Measurements from ENCODE around the gene FGD2. TPM values are rescaled to one million over a fixed set of nuclear protein-coding genes. Genes with fewer than 3 reads are reported as not detected.

FGD2 gene
- total and polyA plus RNA-seq, 8 donors = 0.98 to 13.2 (median 2.8) TPM

DNA sequence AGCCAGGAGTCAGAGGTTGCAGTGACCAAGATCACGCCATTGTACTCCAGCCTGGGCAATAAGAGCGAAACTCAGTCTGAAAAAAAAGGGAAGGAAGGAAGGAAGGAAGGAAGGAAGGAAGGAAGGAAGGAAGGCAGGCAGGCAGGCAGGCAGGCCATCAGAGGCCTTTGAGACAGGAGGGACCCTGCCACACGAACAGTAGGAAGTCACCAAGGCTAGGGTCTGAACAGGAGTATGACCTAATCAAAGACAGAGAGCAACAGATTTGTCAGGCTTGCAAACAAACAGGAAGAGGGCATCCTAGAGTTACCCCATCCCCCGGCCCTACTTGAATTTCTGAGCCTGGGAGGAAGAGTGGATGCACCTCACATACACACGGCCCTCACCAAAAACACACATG, 67.1 kb downstream of the FGD2 start:
- Histone ChIP-seq H3K27me3 (no peaks in the 10 kb centered on the region), H3K4me1 (no peaks in the 10 kb centered on the region), H3K36me3 (no peaks in the 10 kb centered on the region), H3K4me3 (no peak overlapping the region), H3K27ac (no peak overlapping the region), H3K9me3 (no peaks in the 10 kb centered on the region)
- ATAC-seq = peak in 1 of 4 donors; percentile 7
- no peak for FAIRE-seq
- no peak for DNase-seq
- 78 to 80% methylated on average over 3 to 5 of the region's 5 CpGs for WGBS, 2 donors
- intact Hi-C loops (cut with DNase I) = no loop called here
- TF ChIP-seq, protein P1, sequence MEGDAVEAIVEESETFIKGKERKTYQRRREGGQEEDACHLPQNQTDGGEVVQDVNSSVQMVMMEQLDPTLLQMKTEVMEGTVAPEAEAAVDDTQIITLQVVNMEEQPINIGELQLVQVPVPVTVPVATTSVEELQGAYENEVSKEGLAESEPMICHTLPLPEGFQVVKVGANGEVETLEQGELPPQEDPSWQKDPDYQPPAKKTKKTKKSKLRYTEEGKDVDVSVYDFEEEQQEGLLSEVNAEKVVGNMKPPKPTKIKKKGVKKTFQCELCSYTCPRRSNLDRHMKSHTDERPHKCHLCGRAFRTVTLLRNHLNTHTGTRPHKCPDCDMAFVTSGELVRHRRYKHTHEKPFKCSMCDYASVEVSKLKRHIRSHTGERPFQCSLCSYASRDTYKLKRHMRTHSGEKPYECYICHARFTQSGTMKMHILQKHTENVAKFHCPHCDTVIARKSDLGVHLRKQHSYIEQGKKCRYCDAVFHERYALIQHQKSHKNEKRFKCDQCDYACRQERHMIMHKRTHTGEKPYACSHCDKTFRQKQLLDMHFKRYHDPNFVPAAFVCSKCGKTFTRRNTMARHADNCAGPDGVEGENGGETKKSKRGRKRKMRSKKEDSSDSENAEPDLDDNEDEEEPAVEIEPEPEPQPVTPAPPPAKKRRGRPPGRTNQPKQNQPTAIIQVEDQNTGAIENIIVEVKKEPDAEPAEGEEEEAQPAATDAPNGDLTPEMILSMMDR (IDR thresholded peaks at IDR 0.05) = no peak

DNA sequence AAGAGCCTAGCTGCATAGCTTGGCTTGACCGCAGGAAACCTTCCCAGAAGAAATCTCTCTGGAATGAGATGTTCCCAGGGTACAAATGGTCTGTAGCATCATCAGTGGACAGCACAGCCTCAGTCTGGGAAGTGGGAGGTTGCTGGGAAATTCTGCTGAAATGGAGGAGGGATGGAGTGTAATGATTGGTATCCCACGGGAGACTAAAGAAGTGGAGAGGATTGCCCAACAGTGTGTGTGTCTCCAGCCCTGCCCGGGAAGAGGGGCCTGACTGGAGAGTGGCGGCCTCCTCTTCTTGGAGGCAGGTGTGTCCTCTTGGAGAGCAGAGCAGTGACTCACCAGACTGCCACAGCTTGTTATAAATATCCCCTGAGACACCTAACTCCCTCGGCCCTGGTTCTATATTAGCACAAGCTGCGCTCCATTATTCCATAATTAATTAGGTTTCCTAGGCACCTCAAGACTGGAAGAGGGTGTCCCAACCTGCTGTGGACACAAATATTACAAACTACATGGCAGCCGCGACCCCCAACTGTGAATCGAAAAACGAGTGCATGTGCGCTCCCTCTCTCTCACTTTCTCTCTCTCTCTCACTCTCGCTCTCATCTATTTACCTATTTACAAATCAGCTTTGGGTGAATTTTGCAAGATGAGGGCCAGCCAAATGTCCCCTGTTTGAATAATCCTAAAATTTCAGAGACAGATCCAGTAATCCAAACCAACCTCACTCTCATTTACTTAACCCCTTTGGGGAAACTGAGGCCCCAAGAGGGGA, 68.8 kb downstream of the FGD2 start:
- WGBS, 2 donors = 80 to 81% methylated on average over 12 of the region's 12 CpGs
- TF ChIP-seq, protein P1 (IDR thresholded peaks at IDR 0.05) = no peak
- no peak for FAIRE-seq
- Histone ChIP-seq H3K9me3 (no peaks in the 10 kb centered on the region), H3K27ac (no peak overlapping the region), H3K27me3 (no peaks in the 10 kb centered on the region), H3K4me1 (no peaks in the 10 kb centered on the region), H3K4me3 (no peak overlapping the region), H3K36me3 (no peaks in the 10 kb centered on the region)
- no peak for DNase-seq
- ATAC-seq = peak in 3 of 4 donors; percentile 29 to 65 (median 62)
- intact Hi-C loops (cut with DNase I) = no loop called here

DNA sequence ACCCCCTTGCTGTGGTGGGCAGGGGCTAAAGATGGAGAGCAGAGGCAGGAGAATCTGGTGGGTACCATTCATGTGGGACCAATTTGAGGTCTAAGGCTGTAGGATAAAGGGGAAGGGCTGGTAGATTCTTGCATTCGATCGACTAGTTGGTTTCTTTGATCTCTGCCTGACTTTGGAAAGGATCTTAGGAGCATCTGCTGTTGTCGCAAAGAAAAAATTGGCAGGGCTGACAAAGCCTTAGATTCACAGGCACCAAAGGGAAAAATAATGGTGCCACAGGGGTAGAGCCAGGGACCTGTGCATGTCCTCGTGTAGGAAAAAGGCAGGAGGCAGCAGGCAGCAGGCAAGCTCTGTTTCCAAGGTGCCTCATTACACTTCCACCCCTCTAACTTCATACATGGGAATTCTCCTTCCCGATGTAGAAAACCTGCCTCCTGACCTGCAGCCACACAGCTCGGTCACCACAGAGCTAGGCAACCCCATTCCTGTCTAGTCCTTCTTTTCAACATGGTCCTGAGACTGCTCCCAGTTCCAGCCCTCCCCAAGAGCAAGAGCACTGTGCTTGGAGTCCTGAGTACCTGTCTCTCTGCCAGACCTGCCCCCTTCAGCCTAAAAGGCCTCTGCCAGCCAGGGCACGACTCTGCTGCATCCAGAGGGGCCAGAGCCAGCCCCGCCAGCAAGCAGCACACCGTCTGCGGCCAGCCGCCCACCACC, 71.9 kb downstream of the FGD2 start:
- Histone ChIP-seq H3K9me3 (no peaks in the 10 kb centered on the region), H3K36me3 (no peaks in the 10 kb centered on the region), H3K4me3 (no peak overlapping the region), H3K27ac (no peak overlapping the region), H3K27me3 (no peaks in the 10 kb centered on the region), H3K4me1 (no peaks in the 10 kb centered on the region)
- intact Hi-C loops (cut with DNase I) = no loop called here
- DNase-seq (no peak), ATAC-seq (peak in 1 of 4 donors; percentile 18), FAIRE-seq (no peak)
- 75 to 84% methylated on average over 11 of the region's 11 CpGs for WGBS, 2 donors
- TF ChIP-seq, protein P1 (IDR thresholded peaks at IDR 0.05) = no peak

DNA sequence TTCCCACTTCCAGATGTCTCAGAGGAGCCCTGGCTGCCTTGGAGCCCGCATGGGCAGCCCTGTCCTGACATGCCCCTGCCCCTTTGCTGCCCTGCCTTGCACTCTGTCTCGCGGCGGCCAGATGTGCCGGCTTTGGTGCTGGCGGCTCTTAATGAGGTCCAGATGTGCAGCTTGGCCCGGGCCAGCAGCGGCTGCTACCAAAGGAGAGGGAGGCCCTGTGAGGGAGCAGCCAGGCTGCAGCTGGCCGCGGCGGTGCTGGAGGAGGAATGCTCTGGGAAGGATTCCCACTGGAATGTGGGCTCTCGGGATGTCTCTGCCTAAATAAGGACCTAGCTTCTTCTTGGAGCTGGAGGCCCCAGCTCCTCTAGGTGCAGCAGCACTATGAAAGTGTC, 72.4 kb downstream of the FGD2 start:
- Histone ChIP-seq H3K27ac (no peak overlapping the region), H3K27me3 (no peaks in the 10 kb centered on the region), H3K4me3 (no peak overlapping the region), H3K4me1 (no peaks in the 10 kb centered on the region), H3K36me3 (no peaks in the 10 kb centered on the region), H3K9me3 (no peaks in the 10 kb centered on the region)
- WGBS, 2 donors = 57 to 64% methylated on average over 12 of the region's 12 CpGs
- intact Hi-C loops (cut with DNase I) = no loop called here
- ATAC-seq (peak in 3 of 4 donors; percentile 43 to 59 (median 48)), FAIRE-seq (no peak), DNase-seq (peak in 4 of 6 donors; percentile 23 to 63 (median 56))
- TF ChIP-seq, protein P1 (IDR thresholded peaks at IDR 0.05) = no peak

Other genes starting within 250 kb of the FGD2 start
- 1 to 10 TPM in 1 of 6 donors, under 1 TPM in 5; 0.19 to 1.5 (median 0.34) TPM for gene CPNE5, start 166.2 kb upstream of the FGD2 start, total RNA-seq
- 1 to 10 TPM in 1 of 2 donors, under 1 TPM in 1; 0.80 to 1.2 TPM for gene CPNE5, start 166.2 kb upstream of the FGD2 start, polyA plus RNA-seq
- 10 to 100 TPM in 3 of 6 donors, 1 to 10 TPM in 3; 5.1 to 13.1 (median 8.5) TPM for gene PPIL1, start 130.9 kb upstream of the FGD2 start, total RNA-seq
- 1 to 10 TPM; 7.7 to 9.7 TPM for gene PPIL1, start 130.9 kb upstream of the FGD2 start, polyA plus RNA-seq
- gene C6orf89, start 119.7 kb upstream of the FGD2 start, total RNA-seq = 10 to 100 TPM; 26.0 to 39.2 (median 31.9) TPM
- 10 to 100 TPM; 11.6 to 15.9 TPM for gene C6orf89, start 119.7 kb upstream of the FGD2 start, polyA plus RNA-seq
- 1 to 10 TPM in 2 of 6 donors, under 1 TPM in 4; 0.23 to 6.9 (median 0.72) TPM for gene PI16, start 50.9 kb upstream of the FGD2 start, total RNA-seq
- gene PI16, start 50.9 kb upstream of the FGD2 start, polyA plus RNA-seq = 1 to 10 TPM; 3.0 to 7.3 TPM
- 100 to 1,000 TPM in 2 of 6 donors, 10 to 100 TPM in 4; 83.6 to 102 (median 87.2) TPM for gene MTCH1, start 19.5 kb upstream of the FGD2 start, total RNA-seq
- 100 to 1,000 TPM in 1 of 2 donors, 10 to 100 TPM in 1; 66.8 to 146 TPM for gene MTCH1, start 19.5 kb upstream of the FGD2 start, polyA plus RNA-seq
- gene PIM1, start 164.5 kb downstream of the FGD2 start, total RNA-seq = 10 to 100 TPM in 4 of 6 donors, 1 to 10 TPM in 2; 7.5 to 25.3 (median 14.1) TPM
- 10 to 100 TPM; 11.3 to 15.1 TPM for gene PIM1, start 164.5 kb downstream of the FGD2 start, polyA plus RNA-seq